ENCODE measurements around the gene SLPI.

The SLPI gene, protein sequence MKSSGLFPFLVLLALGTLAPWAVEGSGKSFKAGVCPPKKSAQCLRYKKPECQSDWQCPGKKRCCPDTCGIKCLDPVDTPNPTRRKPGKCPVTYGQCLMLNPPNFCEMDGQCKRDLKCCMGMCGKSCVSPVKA

DNA sequence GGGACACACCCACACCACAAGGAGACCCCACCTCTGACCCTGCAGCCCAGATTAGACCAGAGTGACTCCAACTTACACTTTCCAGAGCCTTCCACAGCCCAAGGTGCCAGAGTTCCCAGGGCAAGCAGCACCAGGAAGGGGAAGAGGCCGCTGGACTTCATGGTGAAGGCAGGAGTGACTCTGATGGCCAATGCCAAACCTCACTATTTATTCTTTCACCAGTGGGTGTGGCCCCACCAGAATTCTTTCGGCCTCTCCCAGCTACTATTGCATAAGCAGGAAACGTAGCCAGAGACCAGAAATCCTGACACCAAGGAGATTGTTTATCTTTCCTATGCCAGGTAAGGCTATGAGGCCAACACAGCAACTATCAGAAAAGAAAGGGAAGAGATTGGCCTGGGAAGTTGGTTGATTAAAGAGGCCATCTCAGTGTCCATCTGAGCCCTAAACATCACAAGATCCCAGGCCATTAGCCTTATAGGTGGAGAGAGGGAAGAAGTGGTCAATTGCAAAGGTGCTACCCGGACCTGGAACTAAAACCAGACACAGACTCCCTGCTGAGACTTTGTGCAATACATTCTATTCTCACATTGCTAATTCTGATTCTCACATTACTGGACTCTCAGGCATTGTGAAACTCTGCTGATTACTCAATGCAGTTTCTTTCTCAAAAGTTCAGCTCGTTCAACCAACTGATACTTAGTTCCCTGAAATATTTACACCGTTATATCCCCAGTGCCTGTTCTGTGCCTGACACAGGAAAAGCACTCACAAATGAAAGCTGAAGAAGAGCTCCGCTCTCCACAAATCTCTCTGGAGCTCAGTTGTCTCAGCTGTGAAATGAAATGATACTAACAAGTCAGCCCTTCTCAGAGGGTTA lies at the start of gene SLPI:
TSS of gene SLPI (minus strand) at position 182 of the 880 bp plus-strand sequence. CDS start at position 161, 21 bp downstream.
- H3K4me3 ChIP-seq (ENCODE audit: low read depth, low read length): no peak within 1 kb of the TSS
- DNase-seq (ENCODE audit: low read depth): peak; percentile 7
- TF ChIP-seq, protein P1, sequence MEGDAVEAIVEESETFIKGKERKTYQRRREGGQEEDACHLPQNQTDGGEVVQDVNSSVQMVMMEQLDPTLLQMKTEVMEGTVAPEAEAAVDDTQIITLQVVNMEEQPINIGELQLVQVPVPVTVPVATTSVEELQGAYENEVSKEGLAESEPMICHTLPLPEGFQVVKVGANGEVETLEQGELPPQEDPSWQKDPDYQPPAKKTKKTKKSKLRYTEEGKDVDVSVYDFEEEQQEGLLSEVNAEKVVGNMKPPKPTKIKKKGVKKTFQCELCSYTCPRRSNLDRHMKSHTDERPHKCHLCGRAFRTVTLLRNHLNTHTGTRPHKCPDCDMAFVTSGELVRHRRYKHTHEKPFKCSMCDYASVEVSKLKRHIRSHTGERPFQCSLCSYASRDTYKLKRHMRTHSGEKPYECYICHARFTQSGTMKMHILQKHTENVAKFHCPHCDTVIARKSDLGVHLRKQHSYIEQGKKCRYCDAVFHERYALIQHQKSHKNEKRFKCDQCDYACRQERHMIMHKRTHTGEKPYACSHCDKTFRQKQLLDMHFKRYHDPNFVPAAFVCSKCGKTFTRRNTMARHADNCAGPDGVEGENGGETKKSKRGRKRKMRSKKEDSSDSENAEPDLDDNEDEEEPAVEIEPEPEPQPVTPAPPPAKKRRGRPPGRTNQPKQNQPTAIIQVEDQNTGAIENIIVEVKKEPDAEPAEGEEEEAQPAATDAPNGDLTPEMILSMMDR (IDR thresholded peaks at IDR 0.05; ENCODE audit: low read depth, low read length, missing control alignments): no peak

DNA sequence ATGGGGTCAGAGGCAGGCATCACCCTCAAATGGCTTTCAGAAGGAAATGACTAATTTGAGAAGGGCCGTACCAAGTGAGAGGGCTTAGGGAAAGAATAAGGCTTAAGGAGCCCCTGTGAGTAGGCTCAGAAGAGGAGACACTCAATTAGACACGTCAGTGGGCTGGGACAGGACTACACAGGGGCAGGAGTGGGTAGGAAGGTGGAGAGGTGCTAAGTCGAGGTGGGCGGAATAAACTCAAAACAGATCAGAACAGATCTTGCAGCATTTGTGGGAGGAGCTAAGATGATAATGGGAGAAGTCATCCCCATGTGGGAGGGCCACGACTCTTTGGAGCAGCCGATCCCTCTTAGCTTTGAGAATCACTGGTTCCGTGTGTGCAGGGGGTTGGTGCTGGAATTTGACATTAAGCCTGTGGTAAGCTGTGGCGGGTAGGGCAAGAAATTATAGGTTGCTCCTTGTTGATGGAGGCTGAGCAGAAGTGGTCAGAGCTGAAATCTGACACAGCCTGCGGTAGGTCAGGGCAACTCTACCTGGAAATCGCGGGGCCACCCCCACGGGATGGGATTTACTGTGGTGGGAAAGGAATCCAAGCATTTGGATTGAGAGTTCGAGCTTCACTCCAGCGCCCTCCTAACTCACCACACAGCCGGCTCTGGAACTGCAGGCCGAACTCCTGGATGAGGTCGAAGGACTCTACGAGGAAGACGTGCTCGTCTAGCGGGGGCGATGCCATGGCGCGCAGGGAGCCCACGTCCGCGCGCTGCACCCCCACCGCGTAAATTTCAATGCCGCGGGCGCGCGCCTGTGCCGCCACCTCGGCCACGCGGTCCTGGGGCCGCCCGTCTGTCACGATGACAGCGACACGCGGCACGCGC lies 49.5 kb upstream of the SLPI start:
- TF ChIP-seq, protein P1 (IDR thresholded peaks at IDR 0.05; ENCODE audit: low read depth, low read length, missing control alignments): no peak
- DNase-seq (ENCODE audit: low read depth): no peak
- H3K4me3 ChIP-seq (ENCODE audit: low read depth, low read length): no peak overlapping the region

DNA sequence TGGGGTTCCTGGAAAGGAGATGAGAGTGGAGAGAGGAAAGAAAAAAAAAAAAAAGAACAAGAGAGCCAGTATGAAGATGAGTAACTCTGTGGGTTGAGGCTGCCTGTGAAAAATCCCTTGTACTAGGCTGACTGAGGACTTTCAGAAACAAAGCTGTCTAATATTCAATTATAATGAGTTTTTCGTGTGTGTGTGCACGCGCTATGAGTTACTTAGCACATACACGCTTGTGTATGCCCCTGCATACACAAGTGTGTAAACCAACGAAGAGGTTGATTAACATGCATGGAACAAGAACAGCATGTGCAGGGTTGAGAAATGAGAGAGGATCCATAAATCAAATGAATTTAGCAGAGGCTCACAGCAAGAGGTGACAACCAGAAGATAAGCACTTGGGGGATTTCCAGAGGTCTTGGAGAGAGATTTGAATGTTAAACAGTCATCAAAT lies 47.5 kb upstream of the SLPI start:
- TF ChIP-seq, protein P1 (IDR thresholded peaks at IDR 0.05; ENCODE audit: low read depth, low read length, missing control alignments): no peak
- DNase-seq (ENCODE audit: low read depth): no peak
- no peak overlapping the region for H3K4me3 ChIP-seq (ENCODE audit: low read depth, low read length)

DNA sequence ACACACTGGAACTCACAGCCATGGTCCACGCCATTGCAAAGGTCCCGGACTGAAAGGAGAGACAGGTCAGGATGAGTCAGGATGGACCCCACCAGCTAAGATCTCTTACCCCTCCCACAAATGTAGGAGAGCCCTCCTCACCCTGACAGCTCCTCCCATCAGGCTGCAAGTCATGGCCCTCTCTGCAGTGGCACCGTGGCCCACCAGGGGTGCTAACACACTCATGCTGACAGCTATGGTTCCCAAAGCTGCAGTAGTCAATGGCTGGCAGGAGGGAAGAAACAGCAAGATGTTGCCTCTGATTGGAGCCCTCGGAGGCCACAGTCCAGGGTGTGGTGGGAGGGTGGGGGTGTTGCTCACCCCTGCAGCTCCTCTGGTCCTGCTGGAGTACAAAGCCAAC lies 46.6 kb upstream of the SLPI start:
- no peak for DNase-seq (ENCODE audit: low read depth)
- TF ChIP-seq, protein P1 (IDR thresholded peaks at IDR 0.05; ENCODE audit: low read depth, low read length, missing control alignments): peak; percentile 72
- H3K4me3 ChIP-seq (ENCODE audit: low read depth, low read length): no peak overlapping the region

DNA sequence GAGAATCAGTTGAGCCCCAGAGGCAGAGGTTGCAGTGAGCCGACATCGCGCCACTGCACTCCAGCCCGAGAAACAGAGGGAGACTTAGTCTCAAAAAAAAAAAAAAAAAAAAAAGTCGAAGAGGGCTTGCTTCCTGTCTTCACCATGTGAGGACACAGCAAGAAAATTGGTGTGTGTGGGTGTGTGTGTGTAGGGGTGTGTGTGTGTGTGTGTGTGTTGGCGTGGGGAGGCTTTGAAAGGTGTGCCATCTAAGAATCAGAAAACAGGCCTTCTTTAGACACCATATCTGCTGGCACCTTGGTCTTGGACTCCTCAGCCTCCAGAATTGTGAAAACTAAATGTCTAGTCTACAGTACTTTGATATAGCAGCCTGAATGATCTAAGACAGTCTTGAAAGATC lies 45.4 kb upstream of the SLPI start:
- DNase-seq (ENCODE audit: low read depth): no peak
- TF ChIP-seq, protein P1 (IDR thresholded peaks at IDR 0.05; ENCODE audit: low read depth, low read length, missing control alignments): no peak
- H3K4me3 ChIP-seq (ENCODE audit: low read depth, low read length): no peak overlapping the region

DNA sequence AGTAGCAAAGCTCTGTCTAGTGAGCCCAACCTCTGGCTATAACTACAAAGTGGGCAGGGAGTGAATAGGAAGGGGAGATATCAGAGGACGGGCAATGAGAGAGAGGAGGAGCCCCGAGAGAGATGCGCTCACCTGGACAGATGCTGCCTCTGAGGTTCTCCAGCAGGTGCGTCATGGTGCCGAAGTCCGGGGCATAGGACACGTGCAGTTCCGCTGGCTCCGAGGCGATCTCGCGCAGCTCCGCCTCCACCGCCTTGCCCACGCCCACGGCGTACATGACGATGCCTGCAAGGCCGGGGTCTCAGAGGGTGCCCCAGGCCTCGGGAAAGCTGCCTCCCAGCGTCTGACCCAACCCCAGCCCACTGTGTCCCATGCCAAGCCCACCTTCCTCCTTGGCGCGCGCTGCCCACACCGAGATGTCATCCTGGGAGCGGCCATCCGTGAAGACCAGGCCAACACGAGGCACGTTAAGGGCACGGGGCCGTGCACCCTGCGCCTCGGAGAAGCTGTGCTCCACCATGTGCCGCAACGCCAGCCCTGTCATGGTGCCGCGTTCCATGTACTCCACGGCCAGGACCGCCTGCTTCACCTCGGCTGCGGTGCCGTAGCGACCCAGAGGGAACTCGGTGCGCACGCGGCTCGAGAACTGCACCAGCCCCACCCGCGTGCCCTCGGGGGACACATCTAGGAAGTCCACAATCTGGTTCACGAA lies 43.6 kb upstream of the SLPI start:
- DNase-seq (ENCODE audit: low read depth): no peak
- no peak overlapping the region for H3K4me3 ChIP-seq (ENCODE audit: low read depth, low read length)
- TF ChIP-seq, protein P1 (IDR thresholded peaks at IDR 0.05; ENCODE audit: low read depth, low read length, missing control alignments): no peak

Data from GM12864 (cell line).